Effector memory CD8-positive, alpha-beta T cell (primary cell): Measurements from ENCODE around the gene ARHGAP33.
A peak's percentile ranks its signal among the peaks of the same experiment; 100 is the strongest.
"Not testable (repeated sequence)": the region's sequence is repeated elsewhere in the genome, so short reads cannot be mapped to it uniquely, and the experiment has no call there.

ENCODE experiments used
- ATAC-seq: fragments of 150-1000 bp; cut with Tn5 transposase; replicated peaks from 2 replicates; pipeline ENCODE4 v1.10.0; 2021; ENCODE audit warnings: mild to moderate bottlenecking, moderate library complexity
- DNase-seq, 3 experiments: peaks; one replicate each; pipeline ENCODE4 v3.0.0; 2021
- H3K27ac Mint-ChIP-seq, 2 donors: one replicate each; pipeline ENCODE4 v1.8.0; 2022; ENCODE audit warnings: mild to moderate bottlenecking in 2 of 2, mixed read lengths in 2 of 2, moderate library complexity in 2 of 2
- H3K27me3 Mint-ChIP-seq, 2 donors: one replicate each; pipeline ENCODE4 v1.8.0; 2022; ENCODE audit warnings: mixed read lengths in 2 of 2
- H3K36me3 Mint-ChIP-seq: one replicate; pipeline ENCODE4 v1.8.0; 2022; ENCODE audit warnings: mild to moderate bottlenecking, moderate library complexity, mixed read lengths; ENCODE audit not compliant: insufficient read depth
- H3K4me1 Mint-ChIP-seq, 2 donors: one replicate each; pipeline ENCODE4 v1.8.0; 2022; ENCODE audit warnings: low read depth in 2 of 2, mixed read lengths in 2 of 2
- H3K4me3 Mint-ChIP-seq, 2 donors: one replicate each; pipeline ENCODE4 v1.8.0; 2022; ENCODE audit warnings: mild to moderate bottlenecking in 2 of 2, mixed read lengths in 2 of 2, moderate library complexity in 2 of 2
- H3K9me3 Mint-ChIP-seq, 2 donors: one replicate each; pipeline ENCODE4 v1.8.0; 2022; ENCODE audit warnings: mixed read lengths in 2 of 2

Gene ARHGAP33

DNA sequence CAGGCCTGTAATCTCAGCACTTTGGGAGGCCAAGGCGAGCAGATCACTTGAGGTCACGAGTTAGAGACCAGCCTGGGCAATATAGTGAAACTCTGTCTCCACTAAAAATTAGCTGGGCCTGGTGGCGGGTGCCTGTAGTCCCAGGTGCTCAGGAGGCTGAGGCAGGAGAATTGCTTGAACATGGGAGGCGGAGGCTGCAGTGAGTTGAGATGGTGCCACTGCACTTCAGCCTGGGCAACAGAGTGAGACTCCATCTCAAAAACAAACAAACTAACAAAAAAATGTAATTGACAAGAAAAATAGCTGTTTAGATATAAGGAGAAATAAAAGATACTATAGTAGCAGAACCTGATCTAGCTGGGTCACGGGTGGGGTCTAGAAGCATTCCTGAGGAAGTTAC is 3.0 kb upstream of the ARHGAP33 start:
- peaks cover 18 to 20% of the 10 kb centered on the region in 2 donors for H3K4me1 Mint-ChIP-seq
- not testable (repeated sequence) for H3K27me3 Mint-ChIP-seq, H3K9me3 Mint-ChIP-seq, H3K36me3 Mint-ChIP-seq, H3K27ac Mint-ChIP-seq, ATAC-seq, DNase-seq, H3K4me3 Mint-ChIP-seq

GRCh38 chr19:35773020-35773806 is 2.2 kb upstream of the ARHGAP33 start:
- Mint-ChIP-seq H3K27ac (no peak overlapping the region), H3K36me3 (peaks cover 5% of the 10 kb centered on the region), H3K9me3 (no peaks in the 10 kb centered on the region), H3K4me1 (peaks cover 18 to 20% of the 10 kb centered on the region in 2 donors), H3K27me3 (no peaks in the 10 kb centered on the region), H3K4me3 (no peak overlapping the region)
- DNase-seq (no peak), ATAC-seq (no peak)

DNA sequence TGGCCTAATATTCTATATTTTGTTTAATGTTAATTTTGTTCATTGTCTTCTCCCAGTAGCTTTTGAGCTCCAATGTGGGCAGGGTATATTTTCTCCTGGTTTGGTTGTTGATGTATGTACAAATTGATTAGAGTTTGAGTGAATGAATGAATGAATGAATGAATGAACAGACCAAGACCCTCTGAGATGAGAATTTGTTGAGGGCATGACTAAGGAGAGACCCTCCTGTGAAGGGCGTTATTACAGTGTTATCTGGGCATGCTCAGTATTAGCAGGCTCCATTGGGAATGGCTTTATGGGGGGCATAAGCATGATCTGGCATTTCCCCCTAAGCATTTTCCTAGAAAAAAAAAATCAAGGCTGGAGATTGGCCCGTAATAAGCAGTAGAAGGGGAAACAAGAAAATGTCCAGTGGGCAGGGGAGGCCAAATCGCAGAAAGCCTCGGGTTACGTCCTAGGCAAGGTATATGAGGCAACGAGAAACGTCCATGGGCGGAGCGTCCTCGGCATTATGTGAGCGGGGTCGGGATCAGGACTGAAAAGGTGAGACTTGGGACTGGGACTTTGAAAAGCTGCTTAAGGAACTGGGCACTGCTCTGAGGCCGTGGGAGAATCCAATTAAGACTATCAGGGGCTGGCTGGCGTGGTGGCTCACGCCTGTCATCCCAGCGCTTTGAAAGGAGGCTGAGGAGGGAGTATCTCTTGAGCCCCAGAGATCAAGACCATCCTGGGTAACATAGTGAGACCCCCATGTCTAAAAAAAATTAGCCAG is 904 bp upstream of the ARHGAP33 start:
- Mint-ChIP-seq H3K4me1 (peaks cover 18% of the 10 kb centered on the region in 2 donors), H3K27me3 (no peaks in the 10 kb centered on the region), H3K27ac (no peak overlapping the region)

DNA sequence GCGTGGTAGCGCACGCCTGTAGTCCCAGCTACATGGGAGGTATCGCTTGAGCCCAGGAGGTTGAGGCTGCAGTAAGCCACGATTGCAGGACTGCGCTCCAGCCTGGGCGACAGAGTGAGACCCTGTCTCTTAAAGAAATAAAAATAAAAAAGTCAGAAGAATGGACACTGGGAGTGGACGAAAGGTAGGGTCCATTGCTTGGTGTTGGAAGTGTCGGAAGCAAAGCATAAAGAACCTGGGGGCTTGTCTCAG is 392 bp upstream of the ARHGAP33 start:
- no peaks in the 10 kb centered on the region for H3K9me3 Mint-ChIP-seq
- DNase-seq (no peak), ATAC-seq (no peak)
- peak overlapping the region; percentile 72 to 86 for H3K4me3 Mint-ChIP-seq
- no peak overlapping the region for H3K27ac Mint-ChIP-seq
- no peaks in the 10 kb centered on the region for H3K27me3 Mint-ChIP-seq
- H3K36me3 Mint-ChIP-seq: peaks cover 3% of the 10 kb centered on the region
- H3K4me1 Mint-ChIP-seq: peaks cover 18% of the 10 kb centered on the region in 2 donors

More for the DNA sequence above, 904 bp upstream of the ARHGAP33 start:
- Mint-ChIP-seq H3K36me3 (peaks cover 3% of the 10 kb centered on the region), H3K9me3 (no peaks in the 10 kb centered on the region), H3K4me3 (peak overlapping the region; percentile 72 to 86)
- ATAC-seq (no peak), DNase-seq (no peak)

DNA sequence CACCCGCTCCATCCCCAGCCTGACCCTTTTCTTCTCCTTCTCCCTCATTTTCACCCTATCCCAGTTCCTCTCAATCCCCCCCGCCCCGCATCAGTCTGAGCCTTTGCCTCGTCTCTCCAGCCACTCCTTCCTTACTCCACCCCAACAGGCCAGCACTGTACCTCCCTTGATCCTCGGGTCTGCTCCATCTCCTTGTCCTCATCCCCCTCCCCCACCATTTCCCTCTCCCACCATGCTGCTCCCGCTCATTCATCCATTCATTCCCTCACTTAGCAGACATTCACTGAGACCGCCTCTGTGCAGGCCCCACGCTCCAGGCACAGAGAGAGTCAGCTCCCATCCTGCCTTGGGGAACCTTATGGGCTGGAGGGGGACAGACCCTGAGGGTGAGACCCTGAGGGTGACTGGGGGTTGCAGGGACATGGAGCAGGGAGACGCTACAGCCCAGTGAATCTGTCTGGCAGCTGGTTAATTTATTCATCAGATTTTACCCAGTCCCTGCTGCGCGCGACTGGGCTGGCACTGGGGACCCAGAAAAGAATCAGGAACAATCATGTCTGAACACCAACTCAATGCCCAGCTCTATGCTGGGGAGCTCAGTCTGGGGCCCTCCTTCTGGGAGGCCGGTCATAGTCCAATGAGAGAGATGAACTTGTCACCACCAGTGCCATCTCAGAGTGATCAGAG is 881 bp downstream of the ARHGAP33 start:
- peak overlapping the region; percentile 38 to 73 for H3K27ac Mint-ChIP-seq
- peaks cover 6% of the 10 kb centered on the region for H3K36me3 Mint-ChIP-seq
- H3K4me3 Mint-ChIP-seq: peak overlapping the region; percentile 72 to 86
- H3K4me1 Mint-ChIP-seq: peaks cover 18% of the 10 kb centered on the region in 2 donors
- no peak for ATAC-seq
- no peak for DNase-seq
- H3K27me3 Mint-ChIP-seq: no peaks in the 10 kb centered on the region
- no peaks in the 10 kb centered on the region for H3K9me3 Mint-ChIP-seq

DNA sequence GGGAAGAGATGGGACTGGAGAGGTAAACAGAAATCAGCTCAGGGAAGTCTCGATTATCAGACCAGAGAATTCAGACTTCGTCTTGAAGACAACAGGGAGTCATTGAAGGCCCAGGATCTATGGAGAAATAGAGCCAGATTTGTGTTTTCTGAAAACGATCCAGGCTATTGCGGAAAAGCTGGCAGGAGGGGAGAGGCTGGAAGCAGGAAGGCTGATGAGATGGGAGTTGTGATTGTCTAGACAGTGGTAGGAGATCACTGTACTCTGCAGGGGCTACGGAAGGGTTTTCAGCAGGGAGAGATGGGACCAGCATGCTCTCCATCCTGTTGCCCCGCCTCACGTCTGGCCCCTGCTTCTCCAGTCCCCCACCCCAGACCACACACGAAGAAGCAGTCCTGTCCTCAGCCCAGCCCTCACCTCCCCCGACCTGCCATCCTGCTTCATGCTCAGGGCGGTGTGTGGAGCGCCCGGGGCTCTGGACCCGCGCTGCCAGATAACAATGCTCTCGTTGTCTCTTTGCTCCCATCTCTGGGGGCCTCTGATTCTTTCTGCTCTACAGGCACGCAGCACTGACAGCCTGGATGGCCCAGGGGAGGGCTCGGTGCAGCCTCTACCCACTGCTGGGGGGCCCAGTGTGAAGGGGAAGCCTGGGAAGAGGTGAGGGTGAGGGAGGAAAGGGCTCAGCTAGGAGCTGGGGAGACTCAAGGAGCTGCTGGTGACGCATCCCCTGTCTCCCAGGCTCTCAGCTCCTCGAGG is 1.9 kb downstream of the ARHGAP33 start:
- Mint-ChIP-seq H3K9me3 (no peaks in the 10 kb centered on the region), H3K27me3 (no peaks in the 10 kb centered on the region), H3K36me3 (peaks cover 6% of the 10 kb centered on the region), H3K27ac (no peak overlapping the region), H3K4me3 (peak overlapping the region; percentile 36 to 86), H3K4me1 (peaks cover 18% of the 10 kb centered on the region in 2 donors)
- ATAC-seq (no peak), DNase-seq (no peak)

- no peak overlapping the region for H3K4me3 Mint-ChIP-seq
- ATAC-seq: no peak
- peaks cover 6% of the 10 kb centered on the region for H3K36me3 Mint-ChIP-seq
- H3K27ac Mint-ChIP-seq: no peak overlapping the region
- no peak for DNase-seq
- no peaks in the 10 kb centered on the region for H3K9me3 Mint-ChIP-seq
- H3K4me1 Mint-ChIP-seq: peaks cover 18% of the 10 kb centered on the region in 2 donors
- no peaks in the 10 kb centered on the region for H3K27me3 Mint-ChIP-seq
Observed at GRCh38 chr19:35777961-35778360, 2.6 kb downstream of the ARHGAP33 start.

- no peak overlapping the region for H3K27ac Mint-ChIP-seq
- peaks cover 6% of the 10 kb centered on the region for H3K36me3 Mint-ChIP-seq
- no peaks in the 10 kb centered on the region for H3K27me3 Mint-ChIP-seq
- peaks cover 18% of the 10 kb centered on the region in 2 donors for H3K4me1 Mint-ChIP-seq
- H3K9me3 Mint-ChIP-seq: no peaks in the 10 kb centered on the region
- no peak overlapping the region for H3K4me3 Mint-ChIP-seq
- ATAC-seq (no peak), DNase-seq (no peak)
Observed at GRCh38 chr19:35779033-35779432, 3.7 kb downstream of the ARHGAP33 start.

GRCh38 chr19:35780058-35780457 is 4.7 kb downstream of the ARHGAP33 start:
- Mint-ChIP-seq H3K4me3 (no peak overlapping the region), H3K4me1 (peaks cover 10 to 11% of the 10 kb centered on the region in 2 donors), H3K9me3 (no peaks in the 10 kb centered on the region), H3K27ac (no peak overlapping the region), H3K36me3 (peaks cover 6% of the 10 kb centered on the region), H3K27me3 (no peaks in the 10 kb centered on the region)
- ATAC-seq (no peak), DNase-seq (no peak)

- no peak overlapping the region for H3K4me3 Mint-ChIP-seq
- no peak for DNase-seq
- H3K9me3 Mint-ChIP-seq: no peaks in the 10 kb centered on the region
- ATAC-seq: no peak
- H3K4me1 Mint-ChIP-seq: peaks cover 8 to 11% of the 10 kb centered on the region in 2 donors
- H3K27ac Mint-ChIP-seq: no peak overlapping the region
- peaks cover 6% of the 10 kb centered on the region for H3K36me3 Mint-ChIP-seq
- no peaks in the 10 kb centered on the region for H3K27me3 Mint-ChIP-seq
Observed at GRCh38 chr19:35780717-35781116, 5.4 kb downstream of the ARHGAP33 start.

DNA sequence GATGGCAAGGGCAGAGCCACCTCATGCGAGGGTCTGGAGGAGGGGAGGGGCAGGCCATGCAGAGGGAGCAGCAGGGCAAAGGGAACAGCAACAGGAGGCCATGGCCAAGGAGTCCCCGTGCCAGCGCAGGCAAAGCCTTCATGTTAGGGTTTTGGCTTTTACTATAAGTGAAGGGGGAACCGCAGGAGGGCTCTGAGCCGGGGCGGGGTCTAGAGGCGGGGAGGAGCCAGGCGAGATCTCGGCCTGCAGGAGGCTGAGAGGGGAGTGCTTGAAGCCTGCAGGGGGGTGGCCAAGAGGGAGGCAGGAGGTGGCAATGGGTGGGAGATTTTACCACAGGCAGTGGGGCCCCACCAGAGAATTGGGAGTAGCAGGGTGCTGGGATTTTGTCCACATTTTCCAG is 6.3 kb downstream of the ARHGAP33 start:
- Mint-ChIP-seq H3K4me1 (peaks cover 3 to 4% of the 10 kb centered on the region in 2 donors), H3K36me3 (peaks cover 6% of the 10 kb centered on the region), H3K27ac (no peak overlapping the region), H3K9me3 (no peaks in the 10 kb centered on the region), H3K27me3 (no peaks in the 10 kb centered on the region), H3K4me3 (no peak overlapping the region)
- ATAC-seq: no peak
- DNase-seq: no peak

- DNase-seq (no peak), ATAC-seq (no peak)
- Mint-ChIP-seq H3K4me1 (no peaks in the 10 kb centered on the region), H3K36me3 (peaks cover 6% of the 10 kb centered on the region), H3K27me3 (no peaks in the 10 kb centered on the region), H3K27ac (peak overlapping the region; percentile 14 to 15), H3K4me3 (no peak overlapping the region), H3K9me3 (no peaks in the 10 kb centered on the region)
Observed at GRCh38 chr19:35782589-35782988, 7.2 kb downstream of the ARHGAP33 start.
